AG09319 (cell line): ENCODE results near the gene KCNT2.

Experiments used
- DNase-seq: peaks from one replicate; pipeline ENCODE4 v3.0.0-alpha.2; 2010; ENCODE audit warnings: low read depth; ENCODE audit errors: extremely low read depth
- CTCF ChIP-seq: IDR thresholded peaks from 2 replicates; pipeline ENCODE4 v1.5.1; 2011; ENCODE audit warnings: low read depth, mild to moderate bottlenecking, inconsistent platforms, low read length, moderate library complexity

Gene KCNT2

GRCh38 chr1:196385109-196385508 lies 223.1 kb downstream of the KCNT2 start:
- DNase-seq = no peak
- TF ChIP-seq CTCF = no peak

GRCh38 chr1:196382383-196382782 lies 225.9 kb downstream of the KCNT2 start:
- DNase-seq = no peak
- TF ChIP-seq CTCF = no peak

GRCh38 chr1:196381544-196381943 lies 226.7 kb downstream of the KCNT2 start:
- TF ChIP-seq CTCF = no peak
- DNase-seq = no peak

- no peak for DNase-seq
These were observed 227.9 kb downstream of the KCNT2 start for GRCh38 chr1:196380316-196380715.

GRCh38 chr1:196377811-196378210 lies 230.4 kb downstream of the KCNT2 start:
- no peak for DNase-seq
- TF ChIP-seq CTCF = no peak

More at GRCh38 chr1:196380316-196380715, 227.9 kb downstream of the KCNT2 start:
- no peak for TF ChIP-seq CTCF

- no peak for DNase-seq
- no peak for TF ChIP-seq CTCF
These were observed 231.5 kb downstream of the KCNT2 start for GRCh38 chr1:196376630-196377328.

GRCh38 chr1:196373798-196374197 lies 234.4 kb downstream of the KCNT2 start:
- no peak for TF ChIP-seq CTCF
- DNase-seq = no peak
